ENCODE data around the gene GTF2H4. TPM values are rescaled to one million over a fixed set of nuclear protein-coding genes. Genes with fewer than 3 reads are reported as not detected.

The GTF2H4 gene
- total and polyA plus RNA-seq, 10 of the 15 experiments (the other 5 are each of a cell fraction or from before 2014, with no cell fraction given): 1.1 to 43.8 (median 18.9) TPM

DNA sequence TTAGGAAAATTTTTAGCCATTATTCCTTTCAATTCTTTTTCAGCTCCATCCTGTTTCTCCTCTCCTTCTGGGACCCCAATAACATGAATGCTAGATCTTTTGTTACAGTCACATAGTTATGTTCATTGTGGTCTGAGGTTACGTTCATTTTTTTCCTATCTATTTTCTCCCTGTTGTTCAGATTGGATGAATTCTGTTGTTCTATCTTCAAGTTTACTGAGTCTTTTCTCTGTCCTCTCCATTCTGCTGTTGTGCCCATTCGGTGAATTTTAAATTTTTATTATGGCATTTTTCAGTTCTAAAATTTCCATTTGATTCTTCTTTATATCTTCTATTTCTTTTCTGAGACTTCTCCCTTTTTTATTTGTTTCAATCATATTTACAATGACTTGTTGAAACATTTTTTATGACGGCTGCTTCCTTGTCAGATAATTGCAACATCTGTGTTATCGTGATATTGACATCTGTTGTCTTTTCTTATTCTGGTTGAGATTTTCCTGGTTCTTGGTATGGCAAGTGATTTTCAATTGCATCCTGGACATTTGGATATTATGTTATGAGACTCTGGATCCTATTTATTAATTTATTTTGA, 36.3 kb upstream of the GTF2H4 start:
- Histone ChIP-seq H3K27me3 (replicated peaks in 1 of 2; ENCODE audit: control insufficient read depth in 2 of 2, insufficient read depth in 2 of 2, low read length in 1 of 2) (no peaks in the 10 kb centered on the region), H3K4me1 (ENCODE audit: control insufficient read depth, insufficient read depth, low read length) (peaks cover 6% of the 10 kb centered on the region), H2AFZ (ENCODE audit: control insufficient read depth, low read depth, low read length) (no peak overlapping the region), H3K27ac (ENCODE audit: control insufficient read depth, insufficient read depth) (no peak overlapping the region), H3K79me2 (ENCODE audit: control insufficient read depth, insufficient read depth, low read length) (no peaks in the 10 kb centered on the region), H3K36me3 (ENCODE audit: control insufficient read depth in 2 of 2, insufficient read depth in 2 of 2, low read length in 1 of 2) (no peaks in the 10 kb centered on the region), H4K20me1 (ENCODE audit: control insufficient read depth, insufficient read depth) (no peaks in the 10 kb centered on the region), H3K9ac (ENCODE audit: control insufficient read depth, insufficient read depth, low read length) (no peak overlapping the region), H3K4me2 (ENCODE audit: control insufficient read depth, insufficient read depth) (no peak overlapping the region), H3K4me3 (no peak overlapping the region), H3K9me3 (replicated peaks; ENCODE audit: control insufficient read depth, insufficient read depth, low read length) (peaks cover 10% of the 10 kb centered on the region; the same call in 2 of the 3 replicates)
- 58% methylated on average over 4 of the region's 4 CpGs for WGBS (ENCODE audit: insufficient coverage, insufficient replicate concordance, low lambda C conversion rate, missing lambda C conversion rate)
- ChIA-PET RAD21 (ENCODE audit: unreplicated experiment) (no interaction called here), CTCF (no interaction called here), SMC1A (ENCODE audit: uncharacterized antibody, unreplicated experiment) (interaction anchor here (1.0 kb wide), 1 partner anchor 141 kb away, joined by 3 read pairs; no protein-coding TSS in a partner anchor), POLR2A (no interaction called here)
- no peak for TF ChIP-seq DPF2 (IDR thresholded peaks at IDR 0.05)
- no peak for TF ChIP-seq TAF1 (IDR thresholded peaks at IDR 0.05; ENCODE audit: borderline replicate concordance, low read depth, low read length)
- TF ChIP-seq SKIL (IDR thresholded peaks at IDR 0.05; ENCODE audit: low read depth, poor library complexity, severe bottlenecking): no peak
- TF ChIP-seq TCF12 (IDR thresholded peaks at IDR 0.05; ENCODE audit: low read depth, low read length): no peak
- TF ChIP-seq MEF2B (IDR thresholded peaks at IDR 0.05; ENCODE audit: partially characterized antibody, poor library complexity, severe bottlenecking): no peak
- no peak for TF ChIP-seq CHD2 (IDR thresholded peaks at IDR 0.05; ENCODE audit: borderline replicate concordance, low read depth, low read length)
- no peak for TF ChIP-seq TBL1XR1 (IDR thresholded peaks at IDR 0.05; ENCODE audit: low read depth, low read length)
- TF ChIP-seq, protein P1, sequence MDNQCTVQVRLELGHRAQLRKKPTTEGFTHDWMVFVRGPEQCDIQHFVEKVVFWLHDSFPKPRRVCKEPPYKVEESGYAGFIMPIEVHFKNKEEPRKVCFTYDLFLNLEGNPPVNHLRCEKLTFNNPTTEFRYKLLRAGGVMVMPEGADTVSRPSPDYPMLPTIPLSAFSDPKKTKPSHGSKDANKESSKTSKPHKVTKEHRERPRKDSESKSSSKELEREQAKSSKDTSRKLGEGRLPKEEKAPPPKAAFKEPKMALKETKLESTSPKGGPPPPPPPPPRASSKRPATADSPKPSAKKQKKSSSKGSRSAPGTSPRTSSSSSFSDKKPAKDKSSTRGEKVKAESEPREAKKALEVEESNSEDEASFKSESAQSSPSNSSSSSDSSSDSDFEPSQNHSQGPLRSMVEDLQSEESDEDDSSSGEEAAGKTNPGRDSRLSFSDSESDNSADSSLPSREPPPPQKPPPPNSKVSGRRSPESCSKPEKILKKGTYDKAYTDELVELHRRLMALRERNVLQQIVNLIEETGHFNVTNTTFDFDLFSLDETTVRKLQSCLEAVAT (IDR thresholded peaks at IDR 0.05): no peak
- TF ChIP-seq EED (IDR thresholded peaks at IDR 0.05; ENCODE audit: low read depth): no peak
- no peak for TF ChIP-seq CBX5 (IDR thresholded peaks at IDR 0.05; ENCODE audit: low read depth)
- no peak for TF ChIP-seq CHD4 (IDR thresholded peaks at IDR 0.05)
- TF ChIP-seq SIN3A (IDR thresholded peaks at IDR 0.05; ENCODE audit: low read depth, low read length): no peak
- TF ChIP-seq HDAC6 (IDR thresholded peaks at IDR 0.05; ENCODE audit: unreplicated experiment): no peak
- no peak for TF ChIP-seq SIX5 (IDR thresholded peaks at IDR 0.05; ENCODE audit: low read depth, low read length, severe bottlenecking)
- TF ChIP-seq MYC (IDR thresholded peaks at IDR 0.05; ENCODE audit: insufficient read depth, insufficient read length, insufficient replicate concordance, low read length, severe bottlenecking): no peak
- no peak for TF ChIP-seq CTCF (IDR thresholded peaks at IDR 0.05 in 2 of 3, conservative IDR thresholded peaks at IDR 0.05 in 1 of 3; ENCODE audit: control insufficient read depth in 2 of 3, extremely low read depth in 1 of 3, insufficient read depth in 1 of 3, low read depth in 3 of 3, low read length in 3 of 3)
- TF ChIP-seq ZNF207 (IDR thresholded peaks at IDR 0.05; ENCODE audit: borderline replicate concordance): no peak
- intact Hi-C loops (cut with micrococcal nuclease; ENCODE audit: unreplicated experiment): no loop called here
- DNase-seq (ENCODE audit: low read depth, low spot score) (no peak), FAIRE-seq (no peak), ATAC-seq (no peak)
- in situ Hi-C loops (cut with MboI): no loop called here
- BruUV-seq (replicated peaks): no TSS peak
